DOHH2 (cell line): ENCODE measurements around the gene SLFN5.

ENCODE experiments used
- CTCF ChIP-seq: fragments of 200-600 bp; sonication (generic); IDR thresholded peaks from one replicate; pipeline ENCODE4 v1.5.1; 2014; ENCODE audit warnings: antibody characterized with exemption, mild to moderate bottlenecking, low read depth, low read length; ENCODE audit not compliant: poor library complexity, severe bottlenecking
- EZH2phosphoT487 ChIP-seq: fragments of 200-600 bp; sonication (generic); IDR thresholded peaks from 2 replicates; pipeline ENCODE4 v1.6.1; 2017; ENCODE audit warnings: borderline replicate concordance, mild to moderate bottlenecking, antibody characterized with exemption, low read length, moderate library complexity, mixed read lengths

DNA sequence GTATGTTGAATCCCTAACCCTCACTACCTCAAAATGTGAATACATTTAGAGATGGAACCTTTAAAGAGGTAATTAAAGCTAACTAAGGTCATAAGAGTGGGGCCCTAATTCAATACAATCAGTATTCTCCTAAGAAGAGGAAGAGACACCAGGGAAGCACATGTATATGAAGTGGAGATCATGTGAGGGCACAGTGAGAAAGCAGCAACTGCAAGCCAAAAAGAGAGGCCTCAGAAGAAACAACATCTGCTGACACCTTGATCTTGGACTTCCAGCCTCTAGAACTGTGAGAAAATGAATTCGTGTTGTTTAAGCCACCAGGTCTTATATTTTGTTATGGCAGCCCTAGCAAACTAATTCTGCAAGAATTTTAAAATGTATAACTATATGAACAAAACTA is 13.2 kb upstream of the SLFN5 start:
- TF ChIP-seq CTCF (no peak), EZH2phosphoT487 (no peak)
